Measurements from ENCODE around the gene HIVEP3. TPM values are rescaled to one million over a fixed set of nuclear protein-coding genes. Genes with fewer than 3 reads are reported as not detected.

HIVEP3 gene
- total RNA-seq, 1 donor = 1.8 TPM

DNA sequence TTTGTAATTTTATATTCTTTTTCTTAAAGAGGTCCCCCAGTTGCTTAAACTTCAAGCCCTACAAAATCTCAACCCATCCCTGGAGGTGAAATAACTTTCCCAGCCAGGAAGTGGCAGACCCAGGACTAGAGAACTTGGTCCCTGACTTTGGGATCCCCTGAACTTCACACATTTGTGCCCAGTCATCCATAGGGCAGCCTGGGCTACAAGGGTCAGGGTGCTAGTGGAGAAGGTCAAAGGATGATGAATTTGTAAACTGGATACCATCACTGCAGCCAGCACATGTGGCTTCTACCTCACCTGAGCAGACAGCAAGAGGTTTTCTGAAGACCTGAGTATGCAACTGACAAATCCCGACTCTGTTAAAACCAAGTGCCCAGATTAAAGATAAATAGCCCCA, 31.4 kb downstream of the HIVEP3 start:
- DNase-seq (ENCODE audit: insufficient read length, low spot score, missing footprints) = no peak
- no peak overlapping the region for H3K27ac ChIP-seq (ENCODE audit: low read depth, low read length)
- TF ChIP-seq, protein P1, sequence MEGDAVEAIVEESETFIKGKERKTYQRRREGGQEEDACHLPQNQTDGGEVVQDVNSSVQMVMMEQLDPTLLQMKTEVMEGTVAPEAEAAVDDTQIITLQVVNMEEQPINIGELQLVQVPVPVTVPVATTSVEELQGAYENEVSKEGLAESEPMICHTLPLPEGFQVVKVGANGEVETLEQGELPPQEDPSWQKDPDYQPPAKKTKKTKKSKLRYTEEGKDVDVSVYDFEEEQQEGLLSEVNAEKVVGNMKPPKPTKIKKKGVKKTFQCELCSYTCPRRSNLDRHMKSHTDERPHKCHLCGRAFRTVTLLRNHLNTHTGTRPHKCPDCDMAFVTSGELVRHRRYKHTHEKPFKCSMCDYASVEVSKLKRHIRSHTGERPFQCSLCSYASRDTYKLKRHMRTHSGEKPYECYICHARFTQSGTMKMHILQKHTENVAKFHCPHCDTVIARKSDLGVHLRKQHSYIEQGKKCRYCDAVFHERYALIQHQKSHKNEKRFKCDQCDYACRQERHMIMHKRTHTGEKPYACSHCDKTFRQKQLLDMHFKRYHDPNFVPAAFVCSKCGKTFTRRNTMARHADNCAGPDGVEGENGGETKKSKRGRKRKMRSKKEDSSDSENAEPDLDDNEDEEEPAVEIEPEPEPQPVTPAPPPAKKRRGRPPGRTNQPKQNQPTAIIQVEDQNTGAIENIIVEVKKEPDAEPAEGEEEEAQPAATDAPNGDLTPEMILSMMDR (IDR thresholded peaks at IDR 0.05; ENCODE audit: extremely low read depth, low read depth, low read length) = no peak
- H2AFZ ChIP-seq (ENCODE audit: low read length) = no peak overlapping the region
- no peaks in the 10 kb centered on the region for H3K79me2 ChIP-seq (ENCODE audit: insufficient read depth, low read length)
- no peak overlapping the region for H3K4me2 ChIP-seq (ENCODE audit: insufficient read depth, low read length)
- no peaks in the 10 kb centered on the region for H4K20me1 ChIP-seq (ENCODE audit: insufficient read depth, low read length)
- no peak overlapping the region for H3K4me3 ChIP-seq (ENCODE audit: insufficient read depth, low read length)
- peaks cover 18% of the 10 kb centered on the region for H3K4me1 ChIP-seq (ENCODE audit: insufficient read depth, low read length)
- H3K9me3 ChIP-seq (ENCODE audit: low read depth, low read length) = no peaks in the 10 kb centered on the region
- H3K27me3 ChIP-seq (ENCODE audit: insufficient read depth, low read length) = no peaks in the 10 kb centered on the region
- no peaks in the 10 kb centered on the region for H3K36me3 ChIP-seq (ENCODE audit: insufficient read depth, low read length)

DNA sequence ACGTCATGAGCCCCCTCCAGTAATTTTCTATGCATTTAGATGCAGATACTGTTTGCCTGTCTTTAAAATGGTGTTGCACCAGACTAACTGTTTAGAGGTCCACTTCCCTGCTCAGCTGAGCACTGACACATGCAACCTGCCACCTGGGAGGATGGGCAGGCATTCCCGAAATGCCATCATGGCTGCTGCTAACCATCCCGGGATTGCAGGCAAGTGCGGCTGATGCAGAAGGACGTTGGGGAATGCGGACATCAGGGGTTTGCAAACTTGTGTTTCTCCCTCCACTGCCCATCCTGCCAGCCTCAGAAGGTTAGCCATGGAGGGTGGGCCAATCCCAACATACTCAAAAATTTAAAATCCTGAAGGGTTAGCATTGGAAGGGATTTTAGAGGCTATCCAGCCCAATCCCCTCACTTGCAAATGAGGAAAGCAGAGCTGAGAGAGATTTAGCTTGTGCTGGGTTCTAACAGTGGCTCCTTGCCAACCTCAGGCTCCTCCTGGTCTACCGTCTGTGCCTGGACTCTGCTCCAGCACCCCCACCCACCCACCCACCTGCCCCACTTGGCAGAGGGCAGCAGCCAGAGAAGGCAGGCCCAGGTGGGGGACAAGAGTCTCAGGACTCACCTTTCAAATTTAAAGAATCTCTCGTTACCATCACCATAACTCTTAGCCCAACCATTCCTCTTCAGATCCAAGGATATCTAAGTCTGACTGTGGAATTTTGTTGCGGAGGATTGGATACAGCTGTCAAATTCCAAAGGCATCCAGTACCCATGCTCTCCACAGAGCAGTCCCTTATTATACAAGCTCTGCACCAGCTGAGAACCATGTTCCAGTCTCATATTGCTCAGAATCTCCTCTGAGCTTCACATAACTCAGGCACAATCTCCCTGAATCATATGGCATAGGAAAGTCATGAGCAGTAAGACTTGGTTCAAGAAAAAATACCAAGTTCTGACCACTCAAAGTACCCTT, 34.2 kb downstream of the HIVEP3 start:
- Histone ChIP-seq H3K27me3 (ENCODE audit: insufficient read depth, low read length) (no peaks in the 10 kb centered on the region), H3K36me3 (ENCODE audit: insufficient read depth, low read length) (no peaks in the 10 kb centered on the region), H3K79me2 (ENCODE audit: insufficient read depth, low read length) (no peaks in the 10 kb centered on the region), H3K27ac (ENCODE audit: low read depth, low read length) (no peak overlapping the region), H4K20me1 (ENCODE audit: insufficient read depth, low read length) (no peaks in the 10 kb centered on the region), H3K4me3 (ENCODE audit: insufficient read depth, low read length) (no peak overlapping the region), H3K4me1 (ENCODE audit: insufficient read depth, low read length) (no peaks in the 10 kb centered on the region), H2AFZ (ENCODE audit: low read length) (no peak overlapping the region), H3K9me3 (ENCODE audit: low read depth, low read length) (no peaks in the 10 kb centered on the region), H3K4me2 (ENCODE audit: insufficient read depth, low read length) (no peak overlapping the region)
- TF ChIP-seq, protein P1 (IDR thresholded peaks at IDR 0.05; ENCODE audit: extremely low read depth, low read depth, low read length) = no peak
- DNase-seq (ENCODE audit: insufficient read length, low spot score, missing footprints) = no peak

DNA sequence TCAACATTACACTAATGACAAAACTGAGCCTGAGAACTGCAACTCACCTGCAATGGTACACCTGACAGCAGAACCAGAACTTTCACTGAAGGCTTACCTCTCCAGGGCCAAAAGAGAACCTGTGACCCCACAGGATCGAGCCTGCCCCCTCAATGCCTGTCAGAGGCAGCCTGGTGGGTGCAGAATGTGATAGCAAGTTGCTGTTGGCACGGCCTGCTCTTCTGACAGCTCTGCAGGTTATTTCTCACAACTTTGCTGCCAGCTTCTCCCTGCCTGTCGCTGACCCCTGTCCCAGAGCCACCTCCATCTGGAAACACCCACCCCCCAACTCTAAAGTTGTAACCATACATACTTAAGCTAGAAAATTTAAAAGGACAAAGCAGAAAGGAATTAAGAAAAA, 35.2 kb downstream of the HIVEP3 start:
- Histone ChIP-seq H3K4me2 (ENCODE audit: insufficient read depth, low read length) (no peak overlapping the region), H3K27ac (ENCODE audit: low read depth, low read length) (no peak overlapping the region), H3K4me3 (ENCODE audit: insufficient read depth, low read length) (no peak overlapping the region), H3K27me3 (ENCODE audit: insufficient read depth, low read length) (no peaks in the 10 kb centered on the region), H3K9me3 (ENCODE audit: low read depth, low read length) (no peaks in the 10 kb centered on the region), H4K20me1 (ENCODE audit: insufficient read depth, low read length) (no peaks in the 10 kb centered on the region), H3K36me3 (ENCODE audit: insufficient read depth, low read length) (no peaks in the 10 kb centered on the region), H2AFZ (ENCODE audit: low read length) (no peak overlapping the region), H3K79me2 (ENCODE audit: insufficient read depth, low read length) (no peaks in the 10 kb centered on the region), H3K4me1 (ENCODE audit: insufficient read depth, low read length) (no peaks in the 10 kb centered on the region)
- TF ChIP-seq, protein P1 (IDR thresholded peaks at IDR 0.05; ENCODE audit: extremely low read depth, low read depth, low read length) = no peak
- no peak for DNase-seq (ENCODE audit: insufficient read length, low spot score, missing footprints)

DNA sequence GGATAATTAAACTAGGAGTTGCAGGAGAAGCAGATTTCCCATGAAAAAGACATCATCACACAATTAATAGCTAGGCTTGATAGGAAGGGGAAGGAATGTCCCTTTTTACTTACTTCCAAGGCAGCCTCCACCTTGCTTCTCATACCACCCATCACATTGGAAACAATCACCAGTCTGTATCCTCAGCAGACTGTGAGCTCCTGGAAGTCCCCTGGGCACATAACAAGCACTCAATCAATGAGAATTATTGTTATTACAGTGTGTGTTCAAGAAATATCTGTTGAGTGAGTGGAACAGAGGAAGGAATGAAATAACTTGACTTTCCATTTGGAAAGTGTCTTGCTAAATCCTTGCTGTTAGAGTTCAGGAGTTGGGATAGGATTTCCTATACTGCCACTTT, 36.2 kb downstream of the HIVEP3 start:
- no peaks in the 10 kb centered on the region for H3K9me3 ChIP-seq (ENCODE audit: low read depth, low read length)
- TF ChIP-seq, protein P1 (IDR thresholded peaks at IDR 0.05; ENCODE audit: extremely low read depth, low read depth, low read length) = no peak
- no peak for DNase-seq (ENCODE audit: insufficient read length, low spot score, missing footprints)
- H3K4me3 ChIP-seq (ENCODE audit: insufficient read depth, low read length) = no peak overlapping the region
- H4K20me1 ChIP-seq (ENCODE audit: insufficient read depth, low read length) = no peaks in the 10 kb centered on the region
- no peaks in the 10 kb centered on the region for H3K4me1 ChIP-seq (ENCODE audit: insufficient read depth, low read length)
- H3K4me2 ChIP-seq (ENCODE audit: insufficient read depth, low read length) = no peak overlapping the region
- H3K36me3 ChIP-seq (ENCODE audit: insufficient read depth, low read length) = no peaks in the 10 kb centered on the region
- H3K79me2 ChIP-seq (ENCODE audit: insufficient read depth, low read length) = no peaks in the 10 kb centered on the region
- no peak overlapping the region for H2AFZ ChIP-seq (ENCODE audit: low read length)
- H3K27me3 ChIP-seq (ENCODE audit: insufficient read depth, low read length) = no peaks in the 10 kb centered on the region
- H3K27ac ChIP-seq (ENCODE audit: low read depth, low read length) = no peak overlapping the region

Measured in osteoblast (primary cell).